Measurements from ENCODE around the gene CTRB1.

CTRB1 gene

GRCh38 chr16:75254359-75254837, 35.6 kb downstream of the CTRB1 start:
- Histone ChIP-seq H3K4me1 (ENCODE audit: insufficient read depth, low read length, severe bottlenecking) (peaks cover 11% of the 10 kb centered on the region), H3K4me3 (ENCODE audit: low read depth, low read length, poor library complexity, severe bottlenecking) (no peak overlapping the region), H3K9me2 (ENCODE audit: low read depth, low read length) (no peaks in the 10 kb centered on the region), H3K4me2 (ENCODE audit: low read length) (no peak overlapping the region), H3K79me2 (ENCODE audit: insufficient read depth, low read length) (no peaks in the 10 kb centered on the region), H3K9ac (ENCODE audit: low read length) (no peak overlapping the region), H4K20me1 (ENCODE audit: insufficient read depth, low read length) (no peaks in the 10 kb centered on the region), H2AFZ (ENCODE audit: low read length) (no peak overlapping the region), H3F3A (ENCODE audit: insufficient read depth, low read length) (no peaks in the 10 kb centered on the region), H3K9me3 (ENCODE audit: low read length) (no peaks in the 10 kb centered on the region), H3K27ac (ENCODE audit: low read depth, low read length, poor library complexity, severe bottlenecking) (no peak overlapping the region), H3K36me3 (ENCODE audit: insufficient read depth, low read length) (no peaks in the 10 kb centered on the region), H3K27me3 (ENCODE audit: insufficient read depth, low read length) (peaks cover 13% of the 10 kb centered on the region; the same call in 1 of the 2 replicates)
- no peak for TF ChIP-seq EZH2 (IDR thresholded peaks at IDR 0.05; ENCODE audit: borderline replicate concordance, low read length)
- no peak for TF ChIP-seq CTCF (IDR thresholded peaks at IDR 0.05; ENCODE audit: low read length)

- H3K79me2 ChIP-seq (ENCODE audit: insufficient read depth, low read length), result no peaks in the 10 kb centered on the region
- no peak overlapping the region for H3K27ac ChIP-seq (ENCODE audit: low read depth, low read length, poor library complexity, severe bottlenecking)
Measured at GRCh38 chr16:75256059-75256571, 37.3 kb downstream of the CTRB1 start.

GRCh38 chr16:75256696-75257343, 38.0 kb downstream of the CTRB1 start:
- no peaks in the 10 kb centered on the region for H3K4me1 ChIP-seq (ENCODE audit: insufficient read depth, low read length, severe bottlenecking)
- no peaks in the 10 kb centered on the region for H3K9me3 ChIP-seq (ENCODE audit: low read length)
- no peak overlapping the region for H3K4me3 ChIP-seq (ENCODE audit: low read depth, low read length, poor library complexity, severe bottlenecking)
- no peaks in the 10 kb centered on the region for H3K9me2 ChIP-seq (ENCODE audit: low read depth, low read length)
- TF ChIP-seq EZH2 (IDR thresholded peaks at IDR 0.05; ENCODE audit: borderline replicate concordance, low read length) (no peak), CTCF (IDR thresholded peaks at IDR 0.05; ENCODE audit: low read length) (no peak)
- H3K9ac ChIP-seq (ENCODE audit: low read length), result no peak overlapping the region
- no peak overlapping the region for H3K27ac ChIP-seq (ENCODE audit: low read depth, low read length, poor library complexity, severe bottlenecking)
- no peaks in the 10 kb centered on the region for H3F3A ChIP-seq (ENCODE audit: insufficient read depth, low read length)
- no peak overlapping the region for H3K4me2 ChIP-seq (ENCODE audit: low read length)
- no peaks in the 10 kb centered on the region for H4K20me1 ChIP-seq (ENCODE audit: insufficient read depth, low read length)
- no peaks in the 10 kb centered on the region for H3K79me2 ChIP-seq (ENCODE audit: insufficient read depth, low read length)
- 0 out of 2 replicates have a peak, but pooled peaks cover 9% of the 10 kb centered on the region for H3K27me3 ChIP-seq (ENCODE audit: insufficient read depth, low read length)
- H3K36me3 ChIP-seq (ENCODE audit: insufficient read depth, low read length), result no peaks in the 10 kb centered on the region
- H2AFZ ChIP-seq (ENCODE audit: low read length), result no peak overlapping the region

More at GRCh38 chr16:75256059-75256571, 37.3 kb downstream of the CTRB1 start:
- H3K4me2 ChIP-seq (ENCODE audit: low read length), result no peak overlapping the region
- no peak overlapping the region for H2AFZ ChIP-seq (ENCODE audit: low read length)
- H3K9ac ChIP-seq (ENCODE audit: low read length), result no peak overlapping the region
- no peaks in the 10 kb centered on the region for H3K36me3 ChIP-seq (ENCODE audit: insufficient read depth, low read length)
- no peaks in the 10 kb centered on the region for H4K20me1 ChIP-seq (ENCODE audit: insufficient read depth, low read length)
- TF ChIP-seq EZH2 (IDR thresholded peaks at IDR 0.05; ENCODE audit: borderline replicate concordance, low read length) (no peak), CTCF (IDR thresholded peaks at IDR 0.05; ENCODE audit: low read length) (no peak; the same call in 1 of the 2 replicates)
- no peaks in the 10 kb centered on the region for H3F3A ChIP-seq (ENCODE audit: insufficient read depth, low read length)
- H3K27me3 ChIP-seq (ENCODE audit: insufficient read depth, low read length), result 0 out of 2 replicates have a peak, but pooled peaks cover 9% of the 10 kb centered on the region
- no peaks in the 10 kb centered on the region for H3K9me2 ChIP-seq (ENCODE audit: low read depth, low read length)
- no peak overlapping the region for H3K4me3 ChIP-seq (ENCODE audit: low read depth, low read length, poor library complexity, severe bottlenecking)
- H3K4me1 ChIP-seq (ENCODE audit: insufficient read depth, low read length, severe bottlenecking), result peaks cover under 1% of the 10 kb centered on the region
- no peaks in the 10 kb centered on the region for H3K9me3 ChIP-seq (ENCODE audit: low read length)
